ENCODE data around the gene TRERF1.

TRERF1 gene

DNA sequence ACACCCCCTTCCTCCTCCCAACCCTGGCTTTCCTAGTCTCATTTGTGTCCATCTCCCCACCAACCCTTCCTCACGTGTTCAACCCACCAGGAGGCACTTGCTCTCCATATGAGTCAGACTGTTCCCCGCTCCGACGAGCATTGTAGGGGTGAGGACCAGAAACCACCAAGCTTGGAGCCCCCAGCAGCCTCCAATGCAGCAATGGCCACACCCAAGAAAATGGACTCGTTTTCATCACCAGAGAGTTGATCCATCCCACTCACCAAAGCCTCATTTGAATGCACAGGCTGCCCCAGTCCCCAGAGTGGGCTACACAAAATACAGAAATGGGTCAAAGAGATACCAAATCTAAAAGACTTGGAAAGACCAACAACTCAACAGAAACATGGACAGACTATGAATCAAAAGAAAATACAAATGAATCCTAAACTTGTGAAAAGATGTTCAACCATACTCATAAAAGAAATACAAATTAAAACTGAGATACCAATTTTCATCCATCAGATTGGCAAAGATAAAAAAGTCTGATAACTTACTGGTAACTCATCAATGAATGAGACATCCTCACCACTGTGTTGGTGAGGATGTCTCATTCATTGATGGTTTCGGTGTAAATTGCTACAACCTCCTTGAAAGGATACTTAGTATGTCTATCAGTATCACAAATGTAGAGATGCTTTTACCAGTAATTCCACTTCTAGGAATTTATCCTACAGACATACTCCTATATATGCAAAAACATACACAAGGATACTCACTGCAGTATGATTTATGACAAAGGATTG is 68.1 kb downstream of the TRERF1 start:
- DNase-seq (ENCODE audit: low read depth): no peak
- no peak overlapping the region for H3K4me3 ChIP-seq (ENCODE audit: low read depth, low read length)
- no peak for TF ChIP-seq CTCF (IDR thresholded peaks at IDR 0.05; ENCODE audit: control insufficient read depth, extremely low read depth, insufficient read depth)

DNA sequence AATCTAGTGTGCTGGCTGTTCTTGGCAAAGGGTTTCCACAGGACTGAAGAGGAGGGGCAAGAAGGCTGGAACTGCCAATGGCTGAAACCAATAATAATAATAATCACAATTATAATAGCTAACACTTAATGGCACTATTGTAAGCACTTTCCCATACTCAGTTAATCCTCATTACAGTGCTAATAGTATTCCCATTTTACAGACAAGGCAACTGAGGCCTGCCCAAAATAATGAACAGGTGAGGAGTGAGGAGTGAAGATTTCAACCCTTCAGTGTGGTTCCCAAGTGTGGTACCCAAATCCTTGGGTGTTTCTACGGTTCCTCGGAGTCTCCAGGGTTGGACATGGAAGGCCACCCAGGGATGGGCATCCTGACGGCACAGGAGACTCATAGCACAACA is 69.9 kb downstream of the TRERF1 start:
- no peak for TF ChIP-seq CTCF (IDR thresholded peaks at IDR 0.05; ENCODE audit: control insufficient read depth, extremely low read depth, insufficient read depth)
- no peak overlapping the region for H3K4me3 ChIP-seq (ENCODE audit: low read depth, low read length)
- no peak for DNase-seq (ENCODE audit: low read depth)

DNA sequence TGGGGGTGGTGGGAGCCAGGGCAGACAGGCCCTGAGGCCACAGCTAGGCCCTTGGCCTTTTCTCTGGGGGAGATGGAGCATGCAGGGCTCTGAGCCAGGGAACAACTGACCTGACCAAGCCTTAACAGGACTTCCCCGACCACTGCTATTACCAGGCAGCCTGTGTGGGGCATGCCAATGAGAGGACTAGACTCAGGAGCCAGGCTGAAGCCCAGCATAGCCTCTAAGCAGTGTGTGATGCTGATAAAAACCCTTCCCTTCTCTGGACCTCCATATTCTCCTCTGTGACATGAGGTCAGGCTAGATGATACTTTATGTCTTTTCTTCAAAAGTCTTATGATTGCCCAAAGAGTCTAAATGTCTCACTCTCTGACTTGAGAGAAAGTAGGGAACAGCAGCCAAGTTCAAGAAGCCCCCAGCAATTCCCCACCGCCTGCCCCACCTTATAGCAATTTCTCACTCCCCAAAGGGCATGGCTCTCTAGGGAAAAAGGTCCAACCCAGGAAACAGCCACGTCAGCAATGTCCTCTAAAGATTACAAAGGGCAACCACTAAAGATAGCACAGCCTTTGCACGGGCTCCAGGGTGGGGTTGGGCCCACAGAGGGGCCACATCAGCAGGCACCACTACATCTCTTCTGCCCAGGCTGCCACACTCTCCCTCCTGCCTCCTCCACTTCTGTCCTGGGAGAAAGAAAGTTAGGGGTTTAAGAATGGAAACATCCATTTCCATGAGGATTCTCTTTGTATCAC is 71.3 kb downstream of the TRERF1 start:
- no peak for TF ChIP-seq CTCF (IDR thresholded peaks at IDR 0.05; ENCODE audit: control insufficient read depth, extremely low read depth, insufficient read depth)
- no peak overlapping the region for H3K4me3 ChIP-seq (ENCODE audit: low read depth, low read length)
- no peak for DNase-seq (ENCODE audit: low read depth)

DNA sequence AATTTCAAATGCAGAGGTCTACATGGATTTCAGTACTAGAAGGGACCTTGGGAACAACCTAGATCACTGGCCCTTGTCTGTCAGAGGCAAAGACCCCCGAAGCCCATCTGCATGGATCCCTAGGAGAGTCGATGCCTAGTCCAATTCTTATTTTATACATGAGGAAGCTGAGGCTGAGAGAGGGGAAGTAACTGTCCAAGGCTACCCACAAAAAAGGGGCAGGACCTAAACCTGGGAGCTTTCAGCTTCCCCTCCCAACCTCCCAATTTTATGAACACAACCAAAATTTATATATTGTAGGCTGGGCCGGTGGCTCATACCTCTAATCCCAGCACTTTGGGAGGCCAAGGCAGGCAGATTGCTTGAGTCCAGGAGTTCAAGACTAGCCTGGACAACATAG is 73.2 kb downstream of the TRERF1 start:
- no peak overlapping the region for H3K4me3 ChIP-seq (ENCODE audit: low read depth, low read length)

GRCh38 chr6:42378125-42378524 is 73.6 kb downstream of the TRERF1 start:
- no peak for DNase-seq (ENCODE audit: low read depth)
- no peak for TF ChIP-seq CTCF (IDR thresholded peaks at IDR 0.05; ENCODE audit: control insufficient read depth, extremely low read depth, insufficient read depth)
- no peak overlapping the region for H3K4me3 ChIP-seq (ENCODE audit: low read depth, low read length)

More for the DNA sequence above, 73.2 kb downstream of the TRERF1 start:
- TF ChIP-seq CTCF (IDR thresholded peaks at IDR 0.05; ENCODE audit: control insufficient read depth, extremely low read depth, insufficient read depth): no peak
- DNase-seq (ENCODE audit: low read depth): no peak

- H3K4me3 ChIP-seq (ENCODE audit: low read depth, low read length): no peak overlapping the region
- no peak for TF ChIP-seq CTCF (IDR thresholded peaks at IDR 0.05; ENCODE audit: control insufficient read depth, extremely low read depth, insufficient read depth)
- no peak for DNase-seq (ENCODE audit: low read depth)
These were observed 76.6 kb downstream of the TRERF1 start for GRCh38 chr6:42375007-42375635.
